Measurements from ENCODE around the gene GAL3ST1.

GRCh38 chr22:30537083-30537731 lies 37.3 kb downstream of the GAL3ST1 start:
- TF ChIP-seq, protein P1, sequence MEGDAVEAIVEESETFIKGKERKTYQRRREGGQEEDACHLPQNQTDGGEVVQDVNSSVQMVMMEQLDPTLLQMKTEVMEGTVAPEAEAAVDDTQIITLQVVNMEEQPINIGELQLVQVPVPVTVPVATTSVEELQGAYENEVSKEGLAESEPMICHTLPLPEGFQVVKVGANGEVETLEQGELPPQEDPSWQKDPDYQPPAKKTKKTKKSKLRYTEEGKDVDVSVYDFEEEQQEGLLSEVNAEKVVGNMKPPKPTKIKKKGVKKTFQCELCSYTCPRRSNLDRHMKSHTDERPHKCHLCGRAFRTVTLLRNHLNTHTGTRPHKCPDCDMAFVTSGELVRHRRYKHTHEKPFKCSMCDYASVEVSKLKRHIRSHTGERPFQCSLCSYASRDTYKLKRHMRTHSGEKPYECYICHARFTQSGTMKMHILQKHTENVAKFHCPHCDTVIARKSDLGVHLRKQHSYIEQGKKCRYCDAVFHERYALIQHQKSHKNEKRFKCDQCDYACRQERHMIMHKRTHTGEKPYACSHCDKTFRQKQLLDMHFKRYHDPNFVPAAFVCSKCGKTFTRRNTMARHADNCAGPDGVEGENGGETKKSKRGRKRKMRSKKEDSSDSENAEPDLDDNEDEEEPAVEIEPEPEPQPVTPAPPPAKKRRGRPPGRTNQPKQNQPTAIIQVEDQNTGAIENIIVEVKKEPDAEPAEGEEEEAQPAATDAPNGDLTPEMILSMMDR (IDR thresholded peaks at IDR 0.05; ENCODE audit: control extremely low read depth in 1 of 3, insufficient read depth in 1 of 3, low read depth in 1 of 3, low read length in 3 of 3): no peak
- no peak for TF ChIP-seq CBX8 (IDR thresholded peaks at IDR 0.05; ENCODE audit: borderline replicate concordance, low read depth, low read length)

Data from H1 (cell line).